Activated T-cell treated with anti-CD3 and anti-CD28 coated beads for 1 hour (primary cell): Measurements from ENCODE around the gene CACNA2D3.

Experiments
- DNase-seq: peaks from one replicate; pipeline ENCODE4 v3.0.0-alpha.2; 2020; ENCODE audit warnings: low read depth

Gene CACNA2D3

DNA sequence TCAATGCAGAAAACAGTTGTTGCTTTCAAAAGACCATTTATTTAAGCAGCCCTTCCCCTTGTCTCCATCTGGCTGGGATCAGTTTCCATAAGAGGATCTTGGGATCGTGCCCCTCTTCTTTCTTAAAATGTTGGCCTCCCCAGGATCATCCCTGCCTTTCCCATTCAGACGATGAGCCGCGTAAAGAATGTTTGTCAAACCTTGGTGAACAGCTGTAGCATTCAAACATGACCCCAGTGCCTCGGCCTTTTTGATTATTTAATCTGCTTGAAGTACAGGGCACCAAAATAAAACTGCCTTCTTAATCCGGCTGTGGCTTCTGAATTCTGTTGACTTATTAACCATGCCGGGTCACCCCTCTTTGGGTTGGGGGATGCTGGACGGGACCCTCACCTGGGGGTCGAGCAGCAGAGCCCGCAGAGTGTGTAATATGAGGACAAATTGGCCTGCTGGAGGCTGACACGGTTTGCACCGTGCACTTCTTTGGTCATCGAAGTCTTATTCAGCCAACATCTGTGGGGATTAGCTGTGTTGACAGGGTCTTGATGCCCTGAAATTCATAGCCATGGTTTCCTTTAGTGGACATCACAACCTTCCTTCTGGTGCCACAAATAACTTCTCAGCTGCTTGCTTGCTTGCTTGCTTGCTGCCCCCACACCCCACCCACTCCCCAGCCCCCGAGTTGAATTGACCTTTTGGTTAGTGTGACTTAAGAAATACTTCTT, 805.9 kb downstream of the CACNA2D3 start, which contains the start of gene LRTM1:
TSS of gene LRTM1 (minus strand) at position 14 of the 725 bp plus-strand sequence. CDS start 148 bp downstream, outside the sequence.
- no peak for DNase-seq

DNA sequence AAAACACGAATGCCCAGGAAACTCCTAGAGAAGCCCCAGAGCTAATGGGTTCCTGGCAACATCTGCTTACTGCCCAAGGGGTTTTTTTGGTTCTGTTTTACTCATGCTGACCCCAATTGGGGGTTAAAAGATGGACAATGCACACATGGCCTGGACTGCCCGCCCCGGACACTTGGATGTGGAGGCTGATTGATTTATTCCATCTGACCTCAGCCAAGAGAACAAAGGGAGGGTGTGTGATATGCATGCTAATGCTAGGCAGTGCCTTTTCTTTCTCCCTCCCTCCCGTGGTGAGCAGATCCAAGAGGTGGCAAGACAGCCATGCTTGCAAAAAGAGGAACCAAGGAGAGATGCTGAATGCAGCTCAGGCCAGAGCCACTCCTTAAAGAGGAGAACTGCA, 808.8 kb downstream of the CACNA2D3 start:
- no peak for DNase-seq

DNA sequence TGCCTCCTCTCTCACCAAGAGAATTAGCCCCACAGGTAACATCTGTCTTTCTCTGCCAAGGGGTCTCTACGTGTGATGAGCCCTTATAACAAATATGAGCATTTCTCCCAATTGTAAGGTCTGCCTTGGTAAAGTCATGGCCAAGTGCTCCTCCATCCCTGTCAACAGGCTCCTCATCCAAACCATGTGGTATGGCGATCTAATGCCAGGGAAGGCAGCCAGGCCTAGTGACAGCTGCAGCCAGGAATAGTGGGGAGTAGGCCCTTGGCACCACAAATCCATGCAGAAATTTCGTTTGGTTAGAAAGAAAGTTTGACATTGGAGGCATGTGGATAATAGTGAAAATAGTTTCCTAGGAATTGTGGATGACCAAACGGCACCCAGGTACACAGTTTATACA, 810.3 kb downstream of the CACNA2D3 start:
- no peak for DNase-seq

DNA sequence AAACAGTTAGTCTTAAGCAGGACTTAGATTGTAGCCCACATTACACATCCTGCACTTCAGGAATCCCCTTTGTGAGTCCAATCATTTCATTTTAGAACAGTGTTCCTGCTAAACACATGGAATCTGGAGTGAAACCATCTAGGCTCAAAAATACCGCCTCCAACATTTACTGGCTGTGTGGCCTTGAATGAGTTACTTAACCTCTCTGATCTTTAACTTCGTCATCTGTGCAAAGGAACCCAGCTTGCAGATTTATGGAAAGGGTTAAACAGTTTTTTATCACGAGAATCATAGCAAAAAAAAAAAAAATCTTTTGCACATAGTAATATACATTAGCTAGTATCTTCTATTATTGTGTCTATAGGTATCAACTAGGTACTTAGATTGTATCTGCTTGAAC, 813.5 kb downstream of the CACNA2D3 start:
- no peak for DNase-seq

DNA sequence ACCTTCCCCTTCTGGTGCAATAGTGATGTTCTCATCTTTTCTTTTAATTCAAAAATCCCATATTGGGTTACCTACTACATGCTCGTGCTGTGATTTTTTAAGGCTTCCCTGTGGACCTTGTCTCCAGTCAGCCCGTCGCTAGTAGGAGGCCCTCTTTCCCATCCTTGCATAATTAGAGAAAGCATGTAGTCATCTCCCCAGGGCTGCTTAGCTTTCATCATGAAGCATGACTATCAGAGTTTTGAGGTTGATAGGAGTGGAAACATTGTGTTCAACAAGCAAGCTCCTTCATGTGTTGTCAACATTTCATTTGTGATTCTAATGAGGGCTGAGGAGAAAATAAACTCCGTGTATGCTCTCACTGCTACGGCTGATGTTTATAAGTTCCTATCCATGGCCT, 814.2 kb downstream of the CACNA2D3 start:
- no peak for DNase-seq

DNA sequence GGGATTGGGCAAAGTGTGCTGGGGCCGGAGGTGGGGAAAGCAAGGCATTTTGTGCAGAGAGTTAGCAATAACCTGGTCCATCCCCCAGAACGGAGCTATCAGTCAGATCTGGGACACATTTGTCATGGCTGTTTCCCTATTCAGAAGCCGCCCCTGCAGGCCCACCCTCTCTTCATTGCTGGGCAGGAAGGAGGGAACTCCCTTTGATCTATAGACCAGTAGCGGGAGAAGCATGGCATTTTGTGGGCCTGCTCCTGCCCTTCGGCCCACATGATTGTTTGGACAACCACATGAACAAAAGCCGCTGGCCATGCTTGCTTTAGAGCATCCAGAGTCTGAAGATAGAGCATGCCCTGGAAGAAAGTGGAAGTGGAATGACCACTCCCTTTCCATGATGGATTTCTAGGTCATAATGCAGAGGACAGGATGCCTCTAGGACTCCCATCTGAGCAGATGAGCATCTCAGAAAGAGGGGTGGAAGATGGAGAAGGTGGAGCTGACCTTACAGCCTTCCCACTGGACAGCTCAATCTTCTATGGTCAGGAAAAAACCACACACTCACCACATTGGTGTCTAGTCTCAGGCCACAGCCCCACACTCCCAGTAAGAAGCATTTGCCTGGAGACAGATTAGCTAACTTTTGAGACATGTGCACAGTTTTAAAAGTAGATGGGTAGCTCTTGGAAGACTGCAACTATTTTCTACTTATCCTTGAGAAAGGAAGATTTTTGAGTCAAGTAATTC, 817.4 kb downstream of the CACNA2D3 start:
- DNase-seq: no peak

DNA sequence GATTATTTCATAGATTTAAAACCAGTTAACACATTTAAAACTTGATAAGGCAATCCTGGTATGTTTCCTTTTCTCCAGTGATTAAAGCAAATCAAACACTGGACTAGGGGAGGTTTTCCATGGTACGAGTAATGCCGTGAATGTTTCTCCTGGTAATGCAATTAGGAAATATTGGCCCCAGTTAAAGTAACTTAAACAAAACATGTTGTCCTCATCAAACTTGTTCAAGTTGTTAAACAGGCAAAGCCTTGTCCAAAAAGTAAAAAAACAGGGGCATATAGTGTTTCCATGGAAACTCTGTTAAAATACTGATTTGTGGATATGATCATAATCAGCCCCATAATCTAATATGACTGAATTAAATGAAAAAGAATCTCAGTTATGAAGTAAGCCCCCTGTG, 818.6 kb downstream of the CACNA2D3 start:
- DNase-seq: no peak

DNA sequence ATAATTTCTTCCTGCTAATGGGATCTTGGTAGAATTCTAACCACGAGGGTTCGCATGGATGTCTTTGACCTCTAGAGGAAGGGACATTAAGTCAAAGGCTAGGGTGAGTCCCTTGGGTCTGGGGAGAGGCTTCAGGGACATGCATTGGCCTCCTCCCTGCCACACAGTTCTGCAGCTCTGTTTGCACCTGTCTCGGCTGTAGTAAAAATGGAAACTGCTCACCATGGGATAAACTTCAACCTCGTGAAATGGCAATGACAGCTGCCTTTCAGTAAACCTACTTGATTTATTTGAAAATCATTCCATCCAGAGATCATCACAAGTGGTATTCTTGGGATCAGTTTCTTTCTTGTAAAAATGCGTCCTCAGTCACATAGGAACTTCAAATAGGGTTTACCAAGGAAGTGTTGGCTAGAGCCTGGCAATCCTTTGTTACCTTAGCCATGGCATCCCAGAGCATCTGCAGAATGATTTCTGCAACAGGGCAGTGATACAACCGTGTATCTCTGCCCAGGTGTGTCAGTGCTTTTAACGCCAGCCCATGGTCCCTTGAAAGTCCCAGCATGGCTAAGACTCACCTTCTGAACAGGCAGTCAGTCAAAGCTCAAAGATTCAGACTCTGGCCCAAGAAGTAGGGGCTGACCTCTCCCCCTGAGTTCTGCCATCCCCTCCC, 819.5 kb downstream of the CACNA2D3 start:
- DNase-seq: no peak

DNA sequence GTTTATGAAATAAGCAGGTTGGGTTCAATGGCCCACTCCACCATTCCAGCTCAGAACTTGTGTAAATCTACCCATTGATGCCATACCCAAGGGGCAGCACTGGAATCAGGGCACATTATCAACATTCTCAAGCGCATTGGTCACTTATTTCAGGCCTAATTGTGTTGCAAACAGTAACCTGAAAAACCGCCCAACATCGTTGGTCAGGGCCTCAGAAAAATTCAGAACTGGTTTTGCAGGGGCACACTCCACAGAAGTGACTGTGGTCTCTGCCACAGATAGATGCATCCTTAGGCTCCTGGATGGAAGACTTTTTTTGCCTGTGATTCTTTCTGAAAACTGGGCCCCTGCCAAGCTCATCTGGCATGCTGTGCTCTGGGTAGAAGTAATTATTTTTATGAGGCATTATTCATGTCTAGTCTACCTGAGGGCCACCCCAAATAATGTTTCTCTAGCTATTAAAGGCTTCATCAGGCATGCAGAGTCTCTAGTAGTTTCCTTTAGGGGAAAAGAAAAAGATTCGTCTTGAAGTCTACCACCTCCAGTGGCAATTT, 827.2 kb downstream of the CACNA2D3 start:
- no peak for DNase-seq

DNA sequence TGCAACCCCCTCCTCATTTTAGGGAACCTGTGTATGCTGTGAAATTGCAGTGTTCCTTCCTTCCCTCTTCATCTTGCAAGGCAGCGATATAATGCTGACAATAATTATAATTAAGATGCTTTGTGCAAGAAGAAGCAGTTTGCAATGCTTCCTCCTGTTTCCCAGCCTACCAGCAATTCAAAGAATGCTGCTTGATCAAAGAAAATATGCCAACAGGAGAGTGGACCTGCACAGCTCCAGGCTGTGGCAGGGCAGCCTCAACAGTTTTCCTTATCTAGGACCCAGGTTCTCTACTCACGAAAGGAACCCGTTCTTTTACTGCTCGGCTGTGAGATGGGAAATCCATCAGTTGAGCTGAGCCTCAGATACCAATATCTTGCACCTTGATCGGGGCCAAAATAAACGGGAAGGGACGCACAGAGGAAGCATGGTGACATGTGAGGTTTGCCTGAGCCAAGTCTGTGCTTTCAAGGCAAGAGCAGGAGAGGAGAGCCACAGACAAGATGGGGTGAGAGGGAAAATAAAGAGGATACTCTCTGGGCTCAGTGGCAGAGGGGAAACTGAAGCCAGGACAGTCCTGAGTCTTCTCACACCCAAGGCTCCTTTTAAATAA, 828.1 kb downstream of the CACNA2D3 start:
- DNase-seq: no peak

DNA sequence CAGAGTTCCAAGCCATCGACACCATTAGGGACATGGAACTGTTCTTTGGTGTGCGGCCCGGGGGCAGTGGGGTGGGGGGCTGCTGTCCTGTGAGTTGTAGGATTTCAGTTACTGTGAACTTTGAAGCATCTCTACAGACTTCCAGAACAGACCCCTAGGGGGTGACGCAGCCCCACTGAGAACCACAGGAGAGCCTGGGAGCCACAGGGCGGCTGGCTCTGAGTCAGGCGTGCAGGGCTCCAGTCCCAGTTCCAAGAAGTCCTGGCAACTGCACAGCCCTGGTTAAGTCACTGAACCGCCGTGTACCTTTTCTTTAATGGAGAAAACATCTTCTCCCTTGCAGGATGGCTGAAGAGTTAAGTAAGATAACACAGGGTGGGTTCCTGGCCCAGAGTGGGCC, 829.1 kb downstream of the CACNA2D3 start:
- no peak for DNase-seq

DNA sequence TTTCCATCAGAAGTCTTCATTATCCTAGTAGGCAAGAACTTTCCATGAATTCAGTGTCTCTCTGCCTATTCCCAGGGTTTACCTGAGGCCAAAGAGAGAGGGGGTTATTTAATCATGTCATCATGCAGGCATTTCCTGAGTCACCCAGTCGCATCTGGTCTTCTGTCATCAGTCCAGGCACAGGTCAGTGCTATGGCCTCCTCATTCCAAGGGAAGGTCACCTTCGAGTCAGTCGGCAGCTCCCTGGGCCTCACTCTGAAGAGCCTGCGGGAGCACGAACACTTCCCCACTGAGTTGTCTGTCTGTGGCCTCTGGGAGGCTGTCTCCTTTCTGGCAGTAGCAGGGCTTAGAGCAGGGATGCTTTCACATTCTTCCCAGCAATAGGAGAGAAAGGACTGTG, 831.7 kb downstream of the CACNA2D3 start:
- DNase-seq: no peak

DNA sequence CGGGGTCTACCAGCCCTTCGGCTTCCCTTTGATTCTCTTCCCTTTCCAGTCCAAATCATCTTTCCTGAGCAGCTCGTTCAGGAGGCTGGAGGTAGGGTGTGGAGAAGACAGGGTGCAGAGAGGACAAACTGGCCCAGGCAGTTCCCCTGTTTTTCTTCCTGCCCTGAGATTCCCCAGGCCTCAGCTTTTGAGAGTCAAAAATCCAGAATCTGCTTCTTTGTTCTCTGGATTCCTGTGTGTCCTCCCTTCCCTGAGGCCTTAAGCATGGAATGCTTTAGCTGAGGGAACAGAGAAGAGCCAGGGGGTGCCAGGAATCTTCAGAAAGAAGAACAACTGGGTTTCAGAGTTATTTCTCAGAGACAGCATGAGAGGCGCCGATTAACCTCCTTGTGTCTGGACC, 832.2 kb downstream of the CACNA2D3 start:
- no peak for DNase-seq

DNA sequence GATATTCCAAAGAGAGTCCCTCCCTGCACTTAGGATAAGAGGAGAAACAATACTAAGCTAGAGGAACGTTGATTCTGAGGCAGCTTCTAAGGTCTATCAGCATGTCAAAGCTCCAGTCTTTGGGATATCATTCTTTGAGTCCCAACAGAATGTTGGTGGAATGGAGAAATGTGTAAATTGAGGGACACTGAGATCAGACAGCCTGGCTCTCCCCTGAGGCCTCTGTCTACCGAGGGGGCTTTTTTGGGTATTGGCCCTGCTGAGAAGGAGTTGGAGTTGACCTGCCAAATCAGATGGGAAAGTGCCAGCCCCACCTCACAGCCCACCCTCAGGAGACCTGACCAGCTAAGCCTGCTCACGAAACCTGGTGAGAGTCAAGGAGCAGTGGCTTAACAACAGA, 833.1 kb downstream of the CACNA2D3 start:
- DNase-seq: no peak

DNA sequence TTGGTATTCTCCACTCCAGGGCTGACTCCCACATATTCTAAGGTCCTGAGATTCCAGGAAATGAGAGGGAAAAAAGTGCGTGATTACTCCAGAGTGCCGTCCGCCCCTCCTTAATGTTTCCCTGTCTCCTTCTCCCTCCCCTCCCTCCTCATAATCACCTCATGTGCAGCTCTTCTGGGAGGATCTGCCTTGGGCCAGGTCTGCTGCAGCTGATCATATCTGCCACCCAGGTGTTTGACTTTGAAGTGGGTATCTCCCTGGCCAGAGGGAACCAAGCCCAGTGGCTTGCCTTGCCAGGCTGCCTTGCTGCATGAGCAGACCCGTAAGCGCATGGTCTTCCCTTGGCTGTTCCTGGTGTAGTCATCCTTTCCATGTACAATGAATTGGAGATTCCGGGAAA, 833.6 kb downstream of the CACNA2D3 start:
- no peak for DNase-seq

DNA sequence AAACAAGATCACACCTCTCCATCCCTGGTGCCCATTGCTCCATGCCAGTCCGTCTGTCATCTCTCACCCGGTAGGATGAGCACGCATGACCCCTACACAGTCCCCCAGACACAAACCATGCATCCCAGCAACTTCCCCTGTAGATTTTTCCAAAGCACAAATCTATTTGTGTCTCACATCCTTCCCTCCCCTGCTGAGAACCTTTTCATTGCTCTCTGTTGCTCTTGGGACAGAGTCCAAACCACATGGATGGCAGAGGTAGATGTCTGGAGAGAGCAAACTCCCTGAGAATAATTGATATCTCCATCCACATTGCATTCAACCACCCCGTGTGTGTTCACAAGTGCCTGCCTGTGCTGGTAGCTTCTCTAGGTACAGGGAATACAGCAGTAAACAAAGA, 835.4 kb downstream of the CACNA2D3 start:
- DNase-seq: no peak

DNA sequence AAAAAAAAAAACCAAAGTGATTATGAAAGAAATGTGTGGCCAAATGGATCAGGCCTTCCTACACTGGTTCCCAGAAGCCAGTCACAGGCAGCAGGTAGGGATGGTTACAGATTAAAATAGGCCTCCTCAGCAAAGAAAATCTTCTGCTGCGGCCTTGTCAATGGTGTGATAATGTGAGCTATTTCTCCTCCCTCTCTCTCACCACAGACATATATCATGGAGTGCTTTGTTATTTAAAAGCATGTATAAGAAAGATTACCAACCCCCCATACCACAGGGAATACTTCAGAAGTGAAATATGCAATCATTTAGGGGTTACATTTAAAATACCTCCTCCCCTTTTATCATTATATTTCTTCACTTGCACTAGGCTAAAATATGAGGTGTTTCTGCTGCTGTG, 837.7 kb downstream of the CACNA2D3 start:
- DNase-seq: no peak

DNA sequence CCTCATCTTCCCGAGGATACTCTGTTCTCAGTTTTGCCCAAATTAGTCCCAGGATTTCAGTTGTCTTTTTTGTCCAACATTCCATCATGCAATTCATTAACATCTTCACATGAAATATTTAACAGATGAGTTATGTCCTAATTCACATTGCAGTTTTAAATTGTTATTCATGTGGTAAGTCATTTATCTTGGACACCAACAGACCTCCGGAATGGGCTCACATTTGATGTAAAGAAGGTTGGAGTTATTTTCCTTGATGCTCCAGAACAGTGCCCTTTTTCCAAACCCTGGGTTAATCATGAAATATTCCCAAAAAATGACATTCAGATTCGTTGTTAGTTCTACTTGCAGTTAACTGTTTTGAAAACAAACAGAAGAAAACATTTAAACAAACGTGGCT, 838.3 kb downstream of the CACNA2D3 start:
- no peak for DNase-seq

DNA sequence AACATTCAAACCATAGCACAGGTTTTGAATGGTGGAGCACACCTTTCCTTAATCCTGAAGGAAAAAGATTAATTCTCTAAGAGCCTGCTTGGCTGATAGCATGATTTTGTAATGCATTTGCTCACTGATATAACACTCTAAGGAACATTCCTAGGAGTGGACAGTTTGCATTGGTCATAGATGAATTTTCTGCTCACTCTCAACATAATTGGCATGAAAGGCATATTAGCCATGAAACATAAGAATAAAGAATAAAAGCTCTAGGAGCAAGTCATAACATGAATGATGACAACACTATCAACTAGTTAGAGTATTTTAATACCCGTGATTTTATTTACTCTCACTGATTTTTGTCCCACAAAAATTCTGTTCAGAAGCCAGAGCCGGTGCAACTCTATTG, 839.8 kb downstream of the CACNA2D3 start:
- DNase-seq: no peak

DNA sequence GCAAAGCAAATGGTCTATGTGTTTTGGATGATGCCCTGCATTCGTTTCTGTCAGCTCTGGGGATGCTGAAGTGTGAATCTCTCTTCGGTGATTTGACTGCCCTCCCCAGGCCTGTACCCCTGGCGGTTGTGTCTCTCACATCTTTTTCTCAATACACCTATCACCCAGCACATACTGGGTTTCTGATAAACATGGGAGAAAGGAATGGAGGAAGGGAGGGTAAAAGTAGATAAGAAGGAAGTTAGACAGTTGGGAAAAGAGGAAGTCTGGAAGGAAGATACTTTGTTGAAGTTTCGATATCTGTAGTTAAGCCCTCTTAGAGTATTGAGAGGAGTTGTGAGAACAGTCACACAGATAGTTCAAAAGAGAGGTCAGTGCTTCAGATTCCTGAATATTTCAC, 841.3 kb downstream of the CACNA2D3 start:
- DNase-seq: no peak

DNA sequence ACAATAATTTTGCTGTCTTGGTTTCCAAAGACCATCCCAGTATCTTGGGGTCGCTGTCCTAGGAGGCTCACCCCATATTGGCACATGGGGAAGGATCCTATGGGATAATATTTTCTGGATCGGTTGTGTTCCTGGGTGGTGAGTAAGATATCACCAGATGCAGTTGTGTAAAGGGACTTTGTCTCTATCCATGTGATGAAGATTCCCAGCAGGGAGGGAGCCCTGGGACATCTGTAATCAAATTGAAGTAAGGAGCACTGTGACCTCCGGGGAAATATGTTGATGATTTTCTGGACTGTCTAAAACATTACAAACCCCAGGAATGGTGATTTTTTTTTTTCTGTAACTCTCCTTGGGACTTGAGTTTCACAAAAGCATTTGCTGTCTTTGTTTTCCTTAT, 841.7 kb downstream of the CACNA2D3 start:
- no peak for DNase-seq

DNA sequence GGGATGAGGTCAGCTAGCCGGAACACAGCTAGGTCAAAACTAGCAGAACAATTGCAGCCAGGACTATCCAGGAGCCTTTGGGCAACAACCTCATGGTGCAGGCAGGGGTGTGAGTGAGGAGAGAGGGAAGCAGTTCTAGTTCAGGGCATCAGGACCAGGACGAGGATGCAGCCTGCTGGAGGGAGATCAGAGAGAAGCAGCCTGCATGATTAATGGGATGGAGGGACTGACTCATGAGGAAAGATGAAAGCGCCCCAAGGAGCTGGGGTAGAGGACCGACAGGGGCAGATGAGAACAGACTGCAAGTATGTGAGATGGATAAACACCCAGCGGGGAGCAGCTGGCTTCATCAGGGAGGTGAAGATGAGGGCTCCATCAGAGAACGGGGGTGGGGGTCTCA, 843.4 kb downstream of the CACNA2D3 start:
- no peak for DNase-seq
